HL-60 (cell line): ENCODE measurements around the gene NOX5.

Experiments used
- DNase-seq, 2 experiments: peaks; one replicate each; pipeline ENCODE4 v3.0.0-alpha.2; 2010 to 2020; ENCODE audit warnings: low read depth in 1 of 2, low spot score in 1 of 2
- H3K27ac ChIP-seq: fragments of 250-450 bp; sonication (Bioruptor Pico); replicated peaks from 2 replicates; pipeline ENCODE4 v1.5.1; 2020; ENCODE audit warnings: mild to moderate bottlenecking, moderate library complexity
- H3K27me3 ChIP-seq: fragments of 250-450 bp; sonication (Bioruptor Pico); 2 replicates; pipeline ENCODE4 v1.5.1; 2021; ENCODE audit warnings: mild to moderate bottlenecking, moderate library complexity; ENCODE audit not compliant: insufficient read depth, poor library complexity, severe bottlenecking
- H3K4me3 ChIP-seq: replicated peaks from 2 replicates; pipeline ENCODE4 v1.5.1; 2011; ENCODE audit warnings: mild to moderate bottlenecking, control low read depth, low read length; ENCODE audit not compliant: insufficient read depth
- CTCF ChIP-seq: IDR thresholded peaks from one replicate; pipeline ENCODE4 v1.5.1; 2011; ENCODE audit warnings: low read length, control low read depth, inconsistent platforms; ENCODE audit not compliant: insufficient read depth
- GABPA ChIP-seq: IDR thresholded peaks from 2 replicates; pipeline ENCODE4 v1.6.1; 2012; ENCODE audit warnings: low read depth
- POLR2AphosphoS5 ChIP-seq: IDR thresholded peaks from 2 replicates; pipeline ENCODE4 v1.6.1; 2012; ENCODE audit warnings: low read depth
- REST ChIP-seq: IDR thresholded peaks from 2 replicates; pipeline ENCODE4 v1.6.1; 2012; ENCODE audit warnings: low read depth; ENCODE audit not compliant: insufficient replicate concordance
- SPI1 ChIP-seq: IDR thresholded peaks from 2 replicates; pipeline ENCODE4 v1.6.1; 2012; ENCODE audit warnings: low read depth, mild to moderate bottlenecking, borderline replicate concordance

Gene NOX5

GRCh38 chr15:69042531-69042930 lies 28.0 kb downstream of the NOX5 start:
- DNase-seq = no peak
- Histone ChIP-seq H3K27me3 (no peaks in the 10 kb centered on the region), H3K4me3 (no peak overlapping the region), H3K27ac (no peak overlapping the region)
- no peak for TF ChIP-seq REST
- TF ChIP-seq POLR2AphosphoS5 = no peak
- no peak for TF ChIP-seq SPI1
- no peak for TF ChIP-seq CTCF
- TF ChIP-seq GABPA = no peak

GRCh38 chr15:69045802-69046201 lies 31.3 kb downstream of the NOX5 start:
- no peaks in the 10 kb centered on the region for H3K27me3 ChIP-seq
- H3K4me3 ChIP-seq = no peak overlapping the region
- H3K27ac ChIP-seq = no peak overlapping the region
- no peak for DNase-seq
- TF ChIP-seq REST = no peak
- TF ChIP-seq POLR2AphosphoS5 = no peak
- no peak for TF ChIP-seq CTCF
- no peak for TF ChIP-seq GABPA
- no peak for TF ChIP-seq SPI1

GRCh38 chr15:69046781-69047180 lies 32.3 kb downstream of the NOX5 start:
- DNase-seq = no peak

More at GRCh38 chr15:69046781-69047180, 32.3 kb downstream of the NOX5 start:
- TF ChIP-seq GABPA (no peak), SPI1 (no peak), POLR2AphosphoS5 (no peak), REST (no peak), CTCF (no peak)
- Histone ChIP-seq H3K27ac (no peak overlapping the region), H3K4me3 (no peak overlapping the region), H3K27me3 (no peaks in the 10 kb centered on the region)
